SK-N-SH treated with all-trans-retinoic acid at 6 μM for 48 hours (cell line): ENCODE measurements around the gene OLFML2A.

ENCODE experiments used
- ARNTL ChIP-seq: fragments of 450-650 bp; formaldehyde crosslinking; IDR thresholded peaks from 2 replicates; pipeline ENCODE4 v1.5.0; 2020; ENCODE audit warnings: low read depth, mild to moderate bottlenecking, moderate library complexity, borderline replicate concordance
- PATZ1 ChIP-seq: fragments of 250-450 bp; sonication (Bioruptor Pico); IDR thresholded peaks from 2 replicates; pipeline ENCODE4 v1.8.0; 2020; ENCODE audit warnings: mild to moderate bottlenecking, moderate library complexity, borderline replicate concordance
- RARB ChIP-seq: fragments of 250-450 bp; sonication (Bioruptor Pico); IDR thresholded peaks from 2 replicates; pipeline ENCODE4 v1.8.0; 2021; ENCODE audit warnings: mild to moderate bottlenecking, moderate library complexity
- ZC3H10 ChIP-seq: fragments of 250-450 bp; sonication (Bioruptor Pico); IDR thresholded peaks from 2 replicates; pipeline ENCODE4 v1.5.1; 2021; ENCODE audit warnings: mild to moderate bottlenecking, moderate library complexity
- ZFP3 ChIP-seq: fragments of 250-450 bp; sonication (Bioruptor Pico); IDR thresholded peaks from 2 replicates; pipeline ENCODE4 v1.5.0; 2020; ENCODE audit warnings: mild to moderate bottlenecking, moderate library complexity
- TF ChIP-seq, protein P1 (sequence below): fragments of 250-450 bp; sonication (Bioruptor Pico); IDR thresholded peaks from 2 replicates; pipeline ENCODE4 v1.5.1; 2021; ENCODE audit warnings: mild to moderate bottlenecking, moderate library complexity

DNA sequence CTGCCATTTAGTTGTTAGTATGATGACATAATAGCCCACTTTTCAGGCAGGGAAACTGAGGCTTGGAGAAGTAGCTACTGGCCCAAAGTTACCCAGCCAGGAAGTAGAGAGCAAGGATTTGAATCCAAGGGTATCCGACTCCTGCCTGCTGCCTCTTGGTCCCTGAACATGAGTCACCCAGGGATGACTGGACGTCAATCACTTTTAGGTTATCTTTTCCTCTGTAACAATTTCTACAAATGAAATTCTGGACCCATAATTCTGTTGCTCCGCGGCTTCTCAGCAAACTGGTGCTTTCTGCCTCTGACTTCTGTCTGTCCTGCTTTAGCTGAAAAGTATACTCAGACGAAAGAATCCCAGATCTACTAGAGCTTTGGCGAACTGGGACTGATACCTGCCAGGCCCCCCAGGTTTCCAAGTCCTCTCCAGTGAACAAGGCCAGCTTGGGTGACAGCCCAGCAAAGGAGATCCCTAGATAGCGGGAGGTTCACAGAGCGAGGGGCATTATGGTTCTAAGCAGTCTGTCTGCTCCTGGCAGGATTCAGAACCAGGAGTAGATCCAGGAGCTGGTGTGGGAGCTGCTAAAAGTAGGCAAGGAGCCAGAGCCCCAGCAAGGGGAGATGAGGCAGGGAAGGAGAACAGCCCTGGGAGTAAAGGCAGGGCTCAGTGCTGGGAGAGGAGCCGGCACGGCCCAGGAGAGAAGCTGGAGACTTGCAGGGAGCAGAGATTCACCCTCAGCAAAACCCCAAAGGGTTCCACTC is 20.6 kb downstream of the OLFML2A start:
- TF ChIP-seq ZC3H10 (CRISPR knock-in tag), result no peak
- TF ChIP-seq, protein P1, sequence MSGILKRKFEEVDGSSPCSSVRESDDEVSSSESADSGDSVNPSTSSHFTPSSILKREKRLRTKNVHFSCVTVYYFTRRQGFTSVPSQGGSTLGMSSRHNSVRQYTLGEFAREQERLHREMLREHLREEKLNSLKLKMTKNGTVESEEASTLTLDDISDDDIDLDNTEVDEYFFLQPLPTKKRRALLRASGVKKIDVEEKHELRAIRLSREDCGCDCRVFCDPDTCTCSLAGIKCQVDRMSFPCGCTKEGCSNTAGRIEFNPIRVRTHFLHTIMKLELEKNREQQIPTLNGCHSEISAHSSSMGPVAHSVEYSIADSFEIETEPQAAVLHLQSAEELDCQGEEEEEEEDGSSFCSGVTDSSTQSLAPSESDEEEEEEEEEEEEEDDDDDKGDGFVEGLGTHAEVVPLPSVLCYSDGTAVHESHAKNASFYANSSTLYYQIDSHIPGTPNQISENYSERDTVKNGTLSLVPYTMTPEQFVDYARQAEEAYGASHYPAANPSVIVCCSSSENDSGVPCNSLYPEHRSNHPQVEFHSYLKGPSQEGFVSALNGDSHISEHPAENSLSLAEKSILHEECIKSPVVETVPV, result no peak
- TF ChIP-seq PATZ1, result no peak
- no peak for TF ChIP-seq RARB (CRISPR knock-in tag)
- no peak for TF ChIP-seq ARNTL (CRISPR knock-in tag)
- TF ChIP-seq ZFP3 (CRISPR knock-in tag), result no peak
